ENCODE measurements around the gene C10orf90. TPM values are rescaled to one million over a fixed set of nuclear protein-coding genes. Genes with fewer than 3 reads are reported as not detected.

The C10orf90 gene
- total and polyA plus RNA-seq, 2 experiments from 2014 or later: 0.20 TPM; not detected in 1

DNA sequence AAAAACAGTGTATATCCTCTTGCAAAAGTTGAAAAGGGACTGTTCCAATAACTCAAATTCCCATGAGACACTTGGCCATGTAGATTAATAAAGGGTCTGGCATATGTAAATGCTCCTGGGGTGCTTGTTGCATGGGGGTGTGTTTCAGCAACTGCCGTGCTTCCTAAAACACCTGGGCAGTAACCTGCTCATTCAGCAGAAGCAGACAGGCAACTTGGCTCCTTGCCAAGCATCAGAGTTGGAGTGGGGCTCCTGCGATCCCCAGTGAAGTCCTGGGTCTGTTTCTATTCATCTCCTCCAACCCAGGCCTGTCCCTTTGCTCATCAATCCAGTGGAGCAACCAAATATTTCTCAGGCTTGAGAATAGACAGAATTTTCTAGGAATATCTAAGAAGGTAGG, 240.0 kb downstream of the C10orf90 start:
- WGBS (ENCODE audit: low lambda C conversion rate, missing lambda C conversion rate): 77% methylated on average over 2 of the region's 2 CpGs
- peaks cover 6% of the 10 kb centered on the region for H3K27me3 ChIP-seq
- H3K4me2 ChIP-seq: no peak overlapping the region
- H4K20me1 ChIP-seq (ENCODE audit: insufficient read depth, poor library complexity, severe bottlenecking): no peaks in the 10 kb centered on the region
- H3K9me3 ChIP-seq (ENCODE audit: low read depth): no peaks in the 10 kb centered on the region
- no peak overlapping the region for H2AFZ ChIP-seq
- no peak overlapping the region for H3K27ac ChIP-seq
- no peak overlapping the region for H3K4me3 ChIP-seq
- H3K79me2 ChIP-seq: no peaks in the 10 kb centered on the region
- H3K9me2 ChIP-seq (replicated peaks; ENCODE audit: insufficient read depth): no peaks in the 10 kb centered on the region
- no peaks in the 10 kb centered on the region for H3K36me3 ChIP-seq (replicated peaks; ENCODE audit: insufficient read depth, low read depth)
- no peak for TF ChIP-seq EZH2 (IDR thresholded peaks at IDR 0.05; ENCODE audit: borderline replicate concordance)
- TF ChIP-seq EZH2phosphoT487 (IDR thresholded peaks at IDR 0.05; ENCODE audit: low read depth, severe bottlenecking, unreplicated experiment): no peak
- no peak for TF ChIP-seq CTCF (IDR thresholded peaks at IDR 0.05; ENCODE audit: poor library complexity)
- H3K4me1 ChIP-seq (ENCODE audit: insufficient read depth): no peaks in the 10 kb centered on the region
- no peak for DNase-seq (ENCODE audit: low spot score)

DNA sequence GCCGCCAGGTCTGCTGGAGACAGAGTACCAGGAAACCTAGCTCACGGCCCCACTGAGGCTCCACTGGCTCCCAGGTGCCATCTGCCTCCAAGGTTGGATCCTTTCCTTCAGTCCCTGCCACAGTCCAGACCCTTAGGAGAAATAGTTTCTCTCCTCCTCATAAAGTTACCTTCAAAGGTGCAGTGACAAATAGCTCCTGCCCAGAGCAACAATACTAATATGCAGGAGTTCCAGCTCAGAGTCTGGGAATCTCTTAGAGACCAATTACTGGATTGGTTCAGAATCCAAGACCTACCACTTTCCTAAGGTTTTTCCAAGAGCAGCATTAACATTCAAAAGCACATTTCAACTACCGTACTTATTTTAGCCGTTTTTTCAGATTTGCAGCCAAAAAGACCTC, 241.2 kb downstream of the C10orf90 start:
- Histone ChIP-seq H2AFZ (no peak overlapping the region), H3K4me2 (no peak overlapping the region), H3K27ac (no peak overlapping the region), H4K20me1 (ENCODE audit: insufficient read depth, poor library complexity, severe bottlenecking) (no peaks in the 10 kb centered on the region), H3K9me2 (replicated peaks; ENCODE audit: insufficient read depth) (no peaks in the 10 kb centered on the region), H3K9me3 (ENCODE audit: low read depth) (no peaks in the 10 kb centered on the region), H3K27me3 (peaks cover 3% of the 10 kb centered on the region), H3K79me2 (no peaks in the 10 kb centered on the region), H3K4me1 (ENCODE audit: insufficient read depth) (no peaks in the 10 kb centered on the region), H3K36me3 (replicated peaks; ENCODE audit: insufficient read depth, low read depth) (no peaks in the 10 kb centered on the region), H3K4me3 (no peak overlapping the region)
- no peak for DNase-seq (ENCODE audit: low spot score)
- TF ChIP-seq CTCF (IDR thresholded peaks at IDR 0.05; ENCODE audit: poor library complexity): no peak
- no peak for TF ChIP-seq EZH2phosphoT487 (IDR thresholded peaks at IDR 0.05; ENCODE audit: low read depth, severe bottlenecking, unreplicated experiment)
- TF ChIP-seq EZH2 (IDR thresholded peaks at IDR 0.05; ENCODE audit: borderline replicate concordance): no peak
- 92% methylated on average over 4 of the region's 4 CpGs for WGBS (ENCODE audit: low lambda C conversion rate, missing lambda C conversion rate)

GRCh38 chr10:126425489-126426065, 244.9 kb downstream of the C10orf90 start:
- WGBS (ENCODE audit: low lambda C conversion rate, missing lambda C conversion rate): 69% methylated on average over 8 of the region's 8 CpGs
- no peak overlapping the region for H2AFZ ChIP-seq
- H4K20me1 ChIP-seq (ENCODE audit: insufficient read depth, poor library complexity, severe bottlenecking): no peaks in the 10 kb centered on the region
- H3K4me1 ChIP-seq (ENCODE audit: insufficient read depth): no peaks in the 10 kb centered on the region
- DNase-seq (ENCODE audit: low spot score): no peak
- H3K36me3 ChIP-seq (replicated peaks; ENCODE audit: insufficient read depth, low read depth): no peaks in the 10 kb centered on the region
- no peak for TF ChIP-seq EZH2phosphoT487 (IDR thresholded peaks at IDR 0.05; ENCODE audit: low read depth, severe bottlenecking, unreplicated experiment)
- TF ChIP-seq CTCF (IDR thresholded peaks at IDR 0.05; ENCODE audit: poor library complexity): no peak
- no peak for TF ChIP-seq EZH2 (IDR thresholded peaks at IDR 0.05; ENCODE audit: borderline replicate concordance)
- no peaks in the 10 kb centered on the region for H3K9me3 ChIP-seq (ENCODE audit: low read depth)
- no peaks in the 10 kb centered on the region for H3K79me2 ChIP-seq
- no peak overlapping the region for H3K4me3 ChIP-seq
- no peaks in the 10 kb centered on the region for H3K9me2 ChIP-seq (replicated peaks; ENCODE audit: insufficient read depth)
- H3K27me3 ChIP-seq: no peaks in the 10 kb centered on the region
- H3K27ac ChIP-seq: no peak overlapping the region
- no peak overlapping the region for H3K4me2 ChIP-seq

All from hepatocyte (in vitro differentiated cells).